PC-3 (cell line): Measurements from ENCODE around the gene ARRB1. TPM values are rescaled to one million over a fixed set of nuclear protein-coding genes. Genes with fewer than 3 reads are reported as not detected.
"Not testable (repeated sequence)": the region's sequence is repeated elsewhere in the genome, so short reads cannot be mapped to it uniquely, and the experiment has no call there.

Experiments used
- ATAC-seq: fragments of 200-7000 bp; cut with Tn5 transposase; 2 replicates; pipeline ENCODE4 v1.9.1; 2020; ENCODE audit warnings: mild to moderate bottlenecking, moderate library complexity
- BruUV-seq: library from RNA; stranded (reverse); fragments of 400-500 nt; replicated peaks from 2 replicates; lab custom pipeline; 2021; lab: Mats Ljungman, UMichigan
- CTCF ChIA-PET: fragments of 300-600 bp; sonication (Branson Sonifier 250); formaldehyde crosslinking; loops from one replicate; lab custom pipeline; 2022; ENCODE audit warnings: antibody characterized with exemption; lab: Charles Lee
- POLR2A ChIA-PET: fragments of 300-600 bp; sonication (Branson Sonifier 250); formaldehyde crosslinking; loops from one replicate; lab custom pipeline; 2022; ENCODE audit warnings: antibody characterized with exemption; ENCODE audit not compliant: unreplicated experiment; lab: Charles Lee
- DNase-seq: peaks from one replicate; pipeline ENCODE4 v3.0.0-alpha.2; 2015
- H2AFZ ChIP-seq: fragments of 300-600 bp; sonication (generic); 2 replicates; pipeline ENCODE4 v1.6.0; 2016; ENCODE audit warnings: antibody characterized with exemption, low read length
- H3F3A ChIP-seq: fragments of 300-600 bp; sonication (generic); one replicate; pipeline ENCODE4 v1.6.0; 2017; ENCODE audit warnings: antibody characterized with exemption, low read length, control low read depth, mild to moderate bottlenecking; ENCODE audit not compliant: unreplicated experiment
- H3K27ac ChIP-seq: fragments of 300-600 bp; sonication (generic); 2 replicates; pipeline ENCODE4 v1.5.1; 2016; ENCODE audit warnings: mild to moderate bottlenecking, low read length
- H3K27me3 ChIP-seq: fragments of 300-600 bp; sonication (generic); 2 replicates; pipeline ENCODE4 v1.6.1; 2016; ENCODE audit warnings: low read length, mixed read lengths
- H3K36me3 ChIP-seq: fragments of 300-600 bp; sonication (generic); 2 replicates; pipeline ENCODE4 v1.6.1; 2016; ENCODE audit warnings: low read depth, mixed run types, low read length, mixed read lengths
- H3K4me1 ChIP-seq: fragments of 300-600 bp; sonication (generic); 2 replicates; pipeline ENCODE4 v1.5.1; 2016; ENCODE audit warnings: low read length; ENCODE audit not compliant: insufficient read depth
- H3K4me2 ChIP-seq: fragments of 300-600 bp; sonication (generic); 2 replicates; pipeline ENCODE4 v1.6.0; 2016; ENCODE audit warnings: low read length
- H3K4me3 ChIP-seq: fragments of 300-600 bp; sonication (generic); 2 replicates; pipeline ENCODE4 v1.5.1; 2016; ENCODE audit warnings: mild to moderate bottlenecking, low read length, mixed read lengths
- H3K79me2 ChIP-seq: fragments of 300-600 bp; sonication (generic); 2 replicates; pipeline ENCODE4 v1.6.1; 2017; ENCODE audit warnings: low read length, mixed read lengths
- H3K9ac ChIP-seq: fragments of 300-600 bp; sonication (generic); 2 replicates; pipeline ENCODE4 v1.6.0; 2016; ENCODE audit warnings: mild to moderate bottlenecking, low read length
- H3K9me2 ChIP-seq: fragments of 300-600 bp; sonication (generic); replicated peaks from 2 replicates; pipeline ENCODE4 v1.6.1; 2016; ENCODE audit warnings: mixed run types, low read length, mixed read lengths
- H3K9me3 ChIP-seq: fragments of 300-600 bp; sonication (generic); 2 replicates; pipeline ENCODE4 v1.6.1; 2016; ENCODE audit warnings: low read length, mixed read lengths
- H4K20me1 ChIP-seq: fragments of 300-600 bp; sonication (generic); 2 replicates; pipeline ENCODE4 v1.6.1; 2016; ENCODE audit warnings: low read length, mixed read lengths
- EZH2 ChIP-seq: fragments of 300-600 bp; sonication (generic); IDR thresholded peaks from one replicate; pipeline ENCODE4 v1.6.1; 2017; ENCODE audit warnings: antibody characterized with exemption, mild to moderate bottlenecking, low read length; ENCODE audit not compliant: unreplicated experiment
- EZH2phosphoT487 ChIP-seq: fragments of 300-600 bp; sonication (generic); IDR thresholded peaks from 2 replicates; pipeline ENCODE4 v1.6.1; 2018; ENCODE audit warnings: mild to moderate bottlenecking, antibody characterized with exemption, low read length, borderline replicate concordance
- intact Hi-C: fragments of 100-400 bp; cut with micrococcal nuclease; formaldehyde crosslinking; loops from 2 replicates; pipeline ENCODE4 v1.9.0; 2023
- total RNA-seq: library from RNA; depleted of rRNA; stranded (reverse); fragments of >200 nt; gene quantifications from 2 replicates; pipeline ENCODE4 v1.2.3, GENCODE V29; 2014
- TF ChIP-seq, protein P1 (sequence below): fragments of 300-600 bp; sonication (generic); conservative IDR thresholded peaks from 2 replicates; pipeline ENCODE4 v1.5.1; 2017; ENCODE audit warnings: antibody characterized with exemption, low read depth, mild to moderate bottlenecking, low read length

The ARRB1 gene
- total RNA-seq, 1 experiment from 2014 or later: 19.1 TPM

DNA sequence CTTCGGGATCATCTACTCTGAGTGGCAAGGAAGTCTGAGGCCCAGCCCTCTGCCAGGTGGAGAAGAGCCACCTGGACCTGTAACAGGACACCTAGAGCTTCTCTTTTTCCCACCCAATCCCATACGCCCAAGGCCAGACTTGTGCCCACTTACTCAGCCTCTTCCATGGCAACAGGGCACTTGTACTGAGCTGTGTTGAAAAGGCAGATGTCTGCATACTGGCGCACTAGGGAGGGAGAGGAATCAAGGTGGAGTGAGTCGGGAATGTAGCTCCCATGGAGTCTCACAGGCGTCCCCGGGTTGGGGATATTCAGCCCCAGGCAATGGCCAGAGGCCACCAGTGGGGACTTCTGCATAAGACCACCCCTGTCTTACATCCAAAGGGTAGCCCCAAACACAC lies 74.8 kb downstream of the ARRB1 start:
- Histone ChIP-seq H3F3A (no peaks in the 10 kb centered on the region), H3K4me2 (no peak overlapping the region), H3K9me2 (no peaks in the 10 kb centered on the region), H3K4me1 (no peaks in the 10 kb centered on the region), H3K27ac (no peak overlapping the region), H3K79me2 (no peaks in the 10 kb centered on the region), H3K9ac (no peak overlapping the region), H3K36me3 (no peaks in the 10 kb centered on the region), H3K4me3 (no peak overlapping the region), H3K27me3 (no peaks in the 10 kb centered on the region), H4K20me1 (no peaks in the 10 kb centered on the region), H3K9me3 (no peaks in the 10 kb centered on the region), H2AFZ (no peak overlapping the region)
- ATAC-seq: no peak
- CTCF ChIA-PET: interaction anchor here (0.5 kb wide), 1 partner anchor 50 kb away, joined by 6 read pairs; no protein-coding TSS in a partner anchor
- no peak for TF ChIP-seq EZH2phosphoT487
- no peak for TF ChIP-seq EZH2
- TF ChIP-seq, protein P1, sequence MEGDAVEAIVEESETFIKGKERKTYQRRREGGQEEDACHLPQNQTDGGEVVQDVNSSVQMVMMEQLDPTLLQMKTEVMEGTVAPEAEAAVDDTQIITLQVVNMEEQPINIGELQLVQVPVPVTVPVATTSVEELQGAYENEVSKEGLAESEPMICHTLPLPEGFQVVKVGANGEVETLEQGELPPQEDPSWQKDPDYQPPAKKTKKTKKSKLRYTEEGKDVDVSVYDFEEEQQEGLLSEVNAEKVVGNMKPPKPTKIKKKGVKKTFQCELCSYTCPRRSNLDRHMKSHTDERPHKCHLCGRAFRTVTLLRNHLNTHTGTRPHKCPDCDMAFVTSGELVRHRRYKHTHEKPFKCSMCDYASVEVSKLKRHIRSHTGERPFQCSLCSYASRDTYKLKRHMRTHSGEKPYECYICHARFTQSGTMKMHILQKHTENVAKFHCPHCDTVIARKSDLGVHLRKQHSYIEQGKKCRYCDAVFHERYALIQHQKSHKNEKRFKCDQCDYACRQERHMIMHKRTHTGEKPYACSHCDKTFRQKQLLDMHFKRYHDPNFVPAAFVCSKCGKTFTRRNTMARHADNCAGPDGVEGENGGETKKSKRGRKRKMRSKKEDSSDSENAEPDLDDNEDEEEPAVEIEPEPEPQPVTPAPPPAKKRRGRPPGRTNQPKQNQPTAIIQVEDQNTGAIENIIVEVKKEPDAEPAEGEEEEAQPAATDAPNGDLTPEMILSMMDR: no peak
- no peak for DNase-seq
- no TSS peak for BruUV-seq
- POLR2A ChIA-PET: no interaction called here
- intact Hi-C loops: no loop called here

DNA sequence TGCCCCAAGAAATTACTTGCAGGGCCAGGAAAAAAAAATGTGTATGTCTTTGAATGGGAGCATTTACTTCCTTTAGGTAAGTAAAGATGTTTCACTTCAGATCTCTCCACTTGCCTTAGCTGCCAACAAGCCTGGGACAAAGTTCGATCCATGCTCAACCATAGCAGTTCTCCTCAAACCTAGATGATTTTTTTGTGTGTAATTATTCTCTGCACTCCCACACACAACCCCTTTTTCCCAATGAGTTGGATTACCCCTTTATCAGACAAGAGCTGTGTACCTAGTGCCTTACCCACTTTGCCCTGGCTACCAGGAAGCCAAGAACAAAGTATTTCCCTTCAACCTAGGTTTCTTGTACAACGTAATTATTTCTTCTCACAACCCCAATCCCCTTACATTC lies 75.3 kb downstream of the ARRB1 start:
- Histone ChIP-seq H3K27ac (no peak overlapping the region), H4K20me1 (no peaks in the 10 kb centered on the region), H3K4me3 (no peak overlapping the region), H2AFZ (no peak overlapping the region), H3K36me3 (no peaks in the 10 kb centered on the region), H3K4me2 (no peak overlapping the region), H3K27me3 (no peaks in the 10 kb centered on the region), H3K9ac (no peak overlapping the region), H3K4me1 (no peaks in the 10 kb centered on the region), H3K9me2 (no peaks in the 10 kb centered on the region), H3F3A (no peaks in the 10 kb centered on the region), H3K79me2 (no peaks in the 10 kb centered on the region), H3K9me3 (no peaks in the 10 kb centered on the region)
- DNase-seq (no peak), ATAC-seq (no peak)
- TF ChIP-seq EZH2phosphoT487: no peak
- TF ChIP-seq, protein P1: no peak
- TF ChIP-seq EZH2: no peak
- POLR2A ChIA-PET: no interaction called here
- no TSS peak for BruUV-seq
- intact Hi-C loops: no loop called here
- CTCF ChIA-PET: interaction anchor here (0.5 to 0.6 kb wide), 2 partner anchors 7 to 50 kb away, joined by 3 to 6 read pairs; no protein-coding TSS in a partner anchor

DNA sequence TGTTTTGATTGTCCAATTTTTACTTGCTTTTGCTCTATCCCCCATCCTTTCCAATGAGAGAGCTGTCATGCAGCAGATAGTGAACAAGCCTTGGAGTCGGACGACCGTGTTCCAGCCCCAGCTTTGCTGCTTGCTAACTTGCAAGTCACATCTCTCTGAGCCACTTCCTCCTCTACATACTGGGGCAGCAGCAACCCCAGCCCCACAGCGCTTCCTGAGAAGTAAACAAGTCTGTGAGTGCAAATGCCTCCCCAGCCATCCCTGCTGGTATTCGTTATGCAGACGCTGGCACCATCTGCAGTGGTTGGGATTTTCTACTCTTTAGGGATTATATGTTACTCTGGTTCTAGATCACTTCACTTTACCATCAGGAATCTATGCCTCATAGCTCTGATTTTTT lies 75.9 kb downstream of the ARRB1 start:
- Histone ChIP-seq H2AFZ (no peak overlapping the region), H3K9ac (no peak overlapping the region), H3K36me3 (no peaks in the 10 kb centered on the region), H4K20me1 (no peaks in the 10 kb centered on the region), H3K79me2 (no peaks in the 10 kb centered on the region), H3F3A (no peaks in the 10 kb centered on the region), H3K27me3 (no peaks in the 10 kb centered on the region), H3K4me2 (no peak overlapping the region), H3K27ac (no peak overlapping the region), H3K9me3 (no peaks in the 10 kb centered on the region), H3K4me3 (no peak overlapping the region), H3K9me2 (no peaks in the 10 kb centered on the region), H3K4me1 (no peaks in the 10 kb centered on the region)
- CTCF ChIA-PET: interaction anchor here (0.6 kb wide), 1 partner anchor 8 kb away, joined by 3 read pairs; no protein-coding TSS in a partner anchor
- TF ChIP-seq EZH2phosphoT487: no peak
- TF ChIP-seq, protein P1: no peak
- no peak for TF ChIP-seq EZH2
- intact Hi-C loops: no loop called here
- POLR2A ChIA-PET: no interaction called here
- no peak for DNase-seq
- no TSS peak for BruUV-seq
- no peak for ATAC-seq

DNA sequence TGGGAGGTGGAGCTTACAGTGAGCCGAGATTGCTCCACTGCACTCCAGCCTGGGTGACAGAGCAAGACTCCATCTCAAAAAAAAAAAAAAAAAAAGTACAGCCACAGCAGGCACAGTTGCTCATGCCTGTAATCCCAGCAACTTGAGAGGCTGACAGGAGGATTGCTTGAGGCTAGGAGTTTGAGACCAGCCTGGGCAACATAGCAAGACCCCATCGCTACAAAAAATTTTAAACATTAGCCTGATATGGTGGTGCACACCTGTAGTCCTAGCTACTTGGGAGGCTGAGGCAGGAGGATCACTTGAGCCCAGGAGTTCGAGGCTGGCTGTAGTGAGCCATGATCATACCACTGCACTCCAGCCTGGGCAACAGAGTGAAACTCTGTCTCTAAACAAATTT lies 76.7 kb downstream of the ARRB1 start:
- DNase-seq, CTCF ChIA-PET: not testable (repeated sequence)

More for the DNA sequence above, 76.7 kb downstream of the ARRB1 start:
- H2AFZ ChIP-seq, H3K27me3 ChIP-seq, H3K79me2 ChIP-seq, ATAC-seq, H3K4me2 ChIP-seq, H3K9me2 ChIP-seq, BruUV-seq, H3K36me3 ChIP-seq, H3K9me3 ChIP-seq, H3K4me1 ChIP-seq, H3K27ac ChIP-seq, H3K9ac ChIP-seq, H4K20me1 ChIP-seq, POLR2A ChIA-PET, H3K4me3 ChIP-seq, intact Hi-C loops, H3F3A ChIP-seq: not testable (repeated sequence)
